GM21825 (cell line): ENCODE data around the gene UBE2D2.

ENCODE experiments used
- ATAC-seq: cut with Tn5 transposase; IDR thresholded peaks from one replicate; pipeline ENCODE4 v1.9.1; 2021; ENCODE audit warnings: mild to moderate bottlenecking, moderate library complexity; ENCODE audit not compliant: unreplicated experiment

The UBE2D2 gene

GRCh38 chr5:139634541-139634940 is 73.4 kb downstream of the UBE2D2 start:
- no peak for ATAC-seq

- ATAC-seq: no peak
Measured at GRCh38 chr5:139635191-139635590, 74.1 kb downstream of the UBE2D2 start.

- peak; percentile 19 for ATAC-seq
Measured at GRCh38 chr5:139635606-139636206, 74.6 kb downstream of the UBE2D2 start.

GRCh38 chr5:139636207-139636792 is 75.2 kb downstream of the UBE2D2 start:
- peak; percentile 69 for ATAC-seq

- peak; percentile 11 for ATAC-seq
Measured at GRCh38 chr5:139636975-139637408, 75.9 kb downstream of the UBE2D2 start.

- ATAC-seq: peak; percentile 26
Measured at GRCh38 chr5:139637438-139638089, 76.4 kb downstream of the UBE2D2 start.

- no peak for ATAC-seq
Measured at GRCh38 chr5:139638090-139638735, 77.1 kb downstream of the UBE2D2 start.

GRCh38 chr5:139638736-139639618 is 77.8 kb downstream of the UBE2D2 start:
- ATAC-seq: no peak

GRCh38 chr5:139639619-139640380 is 78.7 kb downstream of the UBE2D2 start:
- ATAC-seq: no peak

GRCh38 chr5:139640421-139641115 is 79.4 kb downstream of the UBE2D2 start:
- ATAC-seq: no peak

GRCh38 chr5:139641116-139642080 is 80.3 kb downstream of the UBE2D2 start:
- ATAC-seq: no peak

- ATAC-seq: no peak
Measured at GRCh38 chr5:139642213-139642612, 81.1 kb downstream of the UBE2D2 start.

- no peak for ATAC-seq
Measured at GRCh38 chr5:139642891-139643871, 82.0 kb downstream of the UBE2D2 start.

- no peak for ATAC-seq
Measured at GRCh38 chr5:139644001-139644456, 82.9 kb downstream of the UBE2D2 start.

- ATAC-seq: no peak
Measured at GRCh38 chr5:139644646-139645429, 83.7 kb downstream of the UBE2D2 start.

- ATAC-seq: no peak
Measured at GRCh38 chr5:139645430-139645871, 84.3 kb downstream of the UBE2D2 start.
